GM18951 (cell line): Measurements from ENCODE around the gene AP4M1.

Experiments used
- POLR2A ChIP-seq: IDR thresholded peaks from 4 replicates; pipeline ENCODE4 v1.6.1; 2011; ENCODE audit warnings: mild to moderate bottlenecking; ENCODE audit not compliant: insufficient read length, insufficient read depth; ENCODE audit errors: extremely low read depth
- in situ Hi-C: fragments of 300-500 bp; cut with MboI; formaldehyde crosslinking; loops from one replicate; pipeline ENCODE4 v1.12.0; 2022; ENCODE audit warnings: low sequenced_read_pairs, mixed read lengths, inconsistent platforms; ENCODE audit not compliant: unreplicated experiment

Gene AP4M1

GRCh38 chr7:100091411-100092181 lies 9.8 kb upstream of the AP4M1 start:
- TF ChIP-seq POLR2A = no peak
- in situ Hi-C loops = no loop called here

DNA sequence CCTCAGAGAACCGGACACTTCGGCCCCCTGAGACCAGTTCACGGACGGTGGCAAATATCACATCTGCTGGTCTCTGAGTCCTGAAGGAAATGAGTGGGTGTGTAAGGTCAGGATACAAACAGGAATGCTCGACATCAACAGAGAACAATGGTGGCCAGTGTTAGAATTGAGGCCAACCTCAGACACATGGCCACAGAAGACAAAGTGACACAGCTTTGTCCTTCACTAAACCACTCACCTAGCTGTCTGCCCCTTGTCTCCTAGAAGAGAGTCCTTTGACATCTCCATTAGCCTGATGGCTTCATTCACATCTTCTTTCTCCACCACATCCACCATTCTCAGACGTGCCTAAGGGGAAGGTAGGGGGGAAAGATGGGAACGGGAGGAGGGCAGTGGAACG lies 8.4 kb upstream of the AP4M1 start:
- in situ Hi-C loops = no loop called here
- TF ChIP-seq POLR2A = no peak

DNA sequence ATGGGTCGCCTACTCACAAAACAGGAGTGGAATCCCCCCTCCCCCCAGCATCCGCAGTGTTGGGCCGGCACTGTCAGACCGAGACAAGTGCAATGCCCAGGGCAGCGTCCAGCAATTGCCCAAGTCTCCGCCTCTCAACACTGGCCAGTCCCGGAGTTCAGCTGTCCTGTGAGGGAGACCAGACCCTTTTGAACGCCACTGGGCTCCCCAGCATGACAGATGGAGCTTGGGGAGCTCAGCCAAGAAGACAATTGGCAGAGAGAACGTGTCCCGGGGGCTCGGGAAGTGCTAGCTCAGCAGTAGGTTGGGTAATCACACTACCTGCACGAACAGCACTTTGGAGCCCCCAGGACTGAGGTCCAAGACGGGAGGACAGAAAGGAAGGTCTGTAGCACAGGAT lies 7.9 kb upstream of the AP4M1 start:
- TF ChIP-seq POLR2A = no peak
- in situ Hi-C loops = no loop called here

DNA sequence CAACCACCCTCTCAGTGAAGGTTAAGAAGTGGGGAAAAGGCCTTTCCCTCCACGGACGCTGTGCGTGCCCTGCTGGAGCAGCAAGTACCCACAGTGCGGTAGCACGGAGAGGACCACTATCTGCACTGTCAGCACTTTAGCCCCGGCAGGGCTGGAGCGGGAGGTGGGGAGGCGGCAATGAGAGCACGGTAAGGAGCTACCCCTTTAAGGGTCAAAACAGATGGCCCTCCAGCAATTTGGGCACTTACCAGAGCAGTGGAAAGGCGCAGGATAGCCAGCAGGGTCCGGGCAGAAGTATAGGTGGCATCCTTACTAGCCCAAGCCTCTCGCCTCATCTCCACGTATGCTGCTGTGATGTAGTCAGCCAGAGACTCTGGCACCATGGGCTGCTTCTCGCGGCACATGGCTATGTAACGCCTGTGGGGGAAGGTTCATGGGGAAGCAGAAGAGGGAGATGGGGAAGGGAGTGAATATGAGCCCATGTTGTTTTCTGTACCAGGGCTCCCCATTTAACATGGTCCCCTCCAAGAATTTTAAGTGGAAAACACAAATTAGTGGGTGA lies 7.4 kb upstream of the AP4M1 start:
- in situ Hi-C loops = no loop called here
- TF ChIP-seq POLR2A = peak; percentile 31

DNA sequence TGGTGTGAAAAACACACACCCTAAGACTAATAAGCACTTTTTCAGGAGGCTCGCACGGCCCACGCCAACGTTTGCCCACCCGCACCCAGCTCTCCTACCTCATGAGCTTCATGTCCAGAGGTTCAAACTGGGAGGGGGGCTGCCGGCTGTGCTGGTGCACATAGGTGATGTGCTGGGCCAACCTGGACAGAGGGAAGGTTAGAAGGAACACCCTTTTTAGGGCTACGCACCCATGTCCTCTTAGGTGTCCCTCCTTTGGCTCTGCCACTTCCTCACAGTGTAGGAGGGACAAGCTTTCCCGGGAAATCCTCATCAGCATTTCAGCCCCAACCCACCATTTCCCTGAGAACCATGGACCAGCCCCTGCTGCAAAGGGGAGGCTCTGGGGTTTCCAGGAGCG lies 6.2 kb upstream of the AP4M1 start:
- in situ Hi-C loops = no loop called here
- no peak for TF ChIP-seq POLR2A

GRCh38 chr7:100095704-100096103 lies 5.7 kb upstream of the AP4M1 start:
- TF ChIP-seq POLR2A = peak; percentile 14
- in situ Hi-C loops = no loop called here

- TF ChIP-seq POLR2A = no peak
- in situ Hi-C loops = no loop called here
These were observed 2.5 kb upstream of the AP4M1 start for GRCh38 chr7:100098913-100099312.

- in situ Hi-C loops = no loop called here
- TF ChIP-seq POLR2A = no peak
These were observed 2.0 kb upstream of the AP4M1 start for GRCh38 chr7:100099452-100099851.

GRCh38 chr7:100100420-100101015 lies 925 bp upstream of the AP4M1 start:
- TF ChIP-seq POLR2A = peak; percentile 20
- in situ Hi-C loops = no loop called here

GRCh38 chr7:100102950-100103840 lies 1.8 kb downstream of the AP4M1 start:
- in situ Hi-C loops = no loop called here
- no peak for TF ChIP-seq POLR2A

DNA sequence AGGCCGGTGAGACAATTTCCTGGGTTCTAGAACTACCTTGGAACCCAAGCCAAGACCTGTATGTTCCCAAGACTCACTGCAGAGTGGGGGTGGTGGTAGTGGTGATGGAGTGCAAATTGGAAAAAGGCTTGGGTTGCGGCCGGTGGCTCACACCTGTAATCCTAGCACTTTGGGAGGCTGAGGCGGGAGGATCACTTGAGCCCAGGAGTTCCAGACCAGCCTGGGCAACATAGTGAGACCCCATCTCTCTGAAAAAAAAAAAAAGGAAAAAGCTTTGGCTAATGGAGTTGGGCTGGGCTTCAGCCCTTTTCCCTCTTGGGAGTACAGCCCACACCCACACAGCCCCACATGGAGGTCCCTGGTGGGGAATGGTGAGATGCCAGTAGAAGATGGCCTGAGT lies 4.1 kb downstream of the AP4M1 start:
- in situ Hi-C loops = no loop called here
- no peak for TF ChIP-seq POLR2A

GRCh38 chr7:100106633-100107032 lies 5.2 kb downstream of the AP4M1 start:
- no peak for TF ChIP-seq POLR2A
- in situ Hi-C loops = no loop called here

DNA sequence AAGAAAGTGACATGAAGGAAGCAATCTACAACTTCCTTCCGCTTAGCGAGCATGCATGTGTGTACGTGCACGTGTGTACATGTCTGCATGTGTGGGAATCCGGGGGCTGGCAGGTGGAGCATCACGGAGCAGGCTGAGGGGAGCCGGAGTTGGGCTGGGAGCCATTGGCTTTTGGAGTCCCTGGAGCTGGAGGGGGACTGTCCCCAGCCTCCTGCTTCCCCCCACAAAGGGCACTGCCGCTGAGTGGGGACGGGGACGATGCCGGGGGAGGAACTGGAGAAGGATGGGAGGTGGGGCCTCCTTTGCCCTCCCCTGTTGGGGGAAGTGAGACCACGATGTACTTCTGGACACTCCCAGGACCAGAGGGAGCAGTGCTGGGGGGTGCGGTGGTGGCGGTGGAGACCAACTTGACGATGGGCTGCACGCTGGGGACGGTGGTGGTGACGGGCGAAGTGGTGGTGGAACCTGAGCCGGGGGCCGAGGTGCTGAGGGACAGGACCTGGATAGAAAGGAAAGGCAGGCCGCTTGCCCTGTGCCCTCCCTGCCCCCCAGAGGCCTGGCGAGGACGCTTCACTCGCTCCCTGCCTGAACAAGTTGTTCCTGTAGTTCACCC lies 5.8 kb downstream of the AP4M1 start:
- no peak for TF ChIP-seq POLR2A
- in situ Hi-C loops = no loop called here
